HEK293 (cell line): Measurements from ENCODE around the gene EFCAB8.

Source experiments
- EGR2 ChIP-seq: fragments of 450-650 bp; formaldehyde crosslinking; IDR thresholded peaks from 2 replicates; pipeline ENCODE4 v1.5.1; 2016; ENCODE audit warnings: low read depth, missing biosample characterization, missing genetic modification characterization
- GLI2 ChIP-seq: fragments of 450-650 bp; formaldehyde crosslinking; IDR thresholded peaks from 2 replicates; pipeline ENCODE4; 2017; ENCODE audit warnings: missing biosample characterization, missing genetic modification characterization, low read depth, borderline replicate concordance
- GLIS2 ChIP-seq: fragments of 450-650 bp; formaldehyde crosslinking; IDR thresholded peaks from 2 replicates; pipeline ENCODE4 v1.5.1; 2016; ENCODE audit warnings: missing biosample characterization, missing genetic modification characterization
- INSM2 ChIP-seq: fragments of 450-650 bp; formaldehyde crosslinking; IDR thresholded peaks from 2 replicates; pipeline ENCODE4 v1.5.1; 2016; ENCODE audit warnings: missing biosample characterization, missing genetic modification characterization
- KLF1 ChIP-seq: fragments of 450-650 bp; formaldehyde crosslinking; IDR thresholded peaks from 2 replicates; pipeline ENCODE4 v1.5.1; 2016; ENCODE audit warnings: missing biosample characterization, missing genetic modification characterization
- PBX3 ChIP-seq: sonication (generic); formaldehyde crosslinking; IDR thresholded peaks from 2 replicates; pipeline ENCODE4 v1.8.1; 2022; ENCODE audit warnings: mild to moderate bottlenecking, moderate library complexity, missing genetic modification reagents
- PRDM10 ChIP-seq: fragments of 450-650 bp; formaldehyde crosslinking; IDR thresholded peaks from 2 replicates; pipeline ENCODE4 v1.5.1; 2016; ENCODE audit warnings: missing biosample characterization, missing genetic modification characterization
- PRDM4 ChIP-seq: fragments of 450-650 bp; formaldehyde crosslinking; IDR thresholded peaks from 2 replicates; pipeline ENCODE4 v1.5.1; 2017; ENCODE audit warnings: missing biosample characterization, missing genetic modification characterization
- SCRT2 ChIP-seq: fragments of 450-650 bp; formaldehyde crosslinking; IDR thresholded peaks from 2 replicates; pipeline ENCODE4 v1.5.1; 2016; ENCODE audit warnings: missing biosample characterization, missing genetic modification characterization
- SP3 ChIP-seq: fragments of 450-650 bp; formaldehyde crosslinking; IDR thresholded peaks from 2 replicates; pipeline ENCODE4 v1.5.1; 2016; ENCODE audit warnings: missing biosample characterization, missing genetic modification characterization
- SP7 ChIP-seq: fragments of 450-650 bp; formaldehyde crosslinking; IDR thresholded peaks from 2 replicates; pipeline ENCODE4 v1.5.1; 2016; ENCODE audit warnings: missing biosample characterization, missing genetic modification characterization
- WT1 ChIP-seq: fragments of 450-650 bp; formaldehyde crosslinking; IDR thresholded peaks from 2 replicates; pipeline ENCODE4 v1.5.1; 2016; ENCODE audit warnings: missing biosample characterization, missing genetic modification characterization
- ZBTB17 ChIP-seq: fragments of 450-650 bp; formaldehyde crosslinking; IDR thresholded peaks from 2 replicates; pipeline ENCODE4 v1.5.1; 2016; ENCODE audit warnings: missing biosample characterization, missing genetic modification characterization
- ZBTB20 ChIP-seq: fragments of 450-650 bp; formaldehyde crosslinking; IDR thresholded peaks from 2 replicates; pipeline ENCODE4 v1.5.1; 2016; ENCODE audit warnings: missing biosample characterization, missing genetic modification characterization
- ZBTB26 ChIP-seq: fragments of 450-650 bp; formaldehyde crosslinking; optimal IDR thresholded peaks from 2 replicates; pipeline ENCODE3; 2016; ENCODE audit warnings: missing biosample characterization, mild to moderate bottlenecking, missing genetic modification characterization
- ZNF140 ChIP-seq: fragments of 450-650 bp; formaldehyde crosslinking; IDR thresholded peaks from 2 replicates; pipeline ENCODE4 v1.5.1; 2016; ENCODE audit warnings: missing biosample characterization, missing genetic modification characterization
- ZNF148 ChIP-seq: fragments of 450-650 bp; formaldehyde crosslinking; IDR thresholded peaks from 2 replicates; pipeline ENCODE4 v1.5.0; 2017; ENCODE audit warnings: missing biosample characterization, missing genetic modification characterization, borderline replicate concordance
- ZNF175 ChIP-seq: fragments of 450-650 bp; formaldehyde crosslinking; IDR thresholded peaks from 2 replicates; pipeline ENCODE4 v1.5.1; 2016; ENCODE audit warnings: missing biosample characterization, missing genetic modification characterization
- ZNF18 ChIP-seq: fragments of 450-650 bp; formaldehyde crosslinking; IDR thresholded peaks from 2 replicates; pipeline ENCODE4 v1.5.1; 2016; ENCODE audit warnings: missing biosample characterization, missing genetic modification characterization
- ZNF2 ChIP-seq: fragments of 450-650 bp; formaldehyde crosslinking; IDR thresholded peaks from 2 replicates; pipeline ENCODE4 v1.5.1; 2016; ENCODE audit warnings: missing biosample characterization, missing genetic modification characterization
- ZNF335 ChIP-seq: fragments of 450-650 bp; formaldehyde crosslinking; conservative IDR thresholded peaks from 2 replicates; pipeline ENCODE4 v1.5.1; 2016; ENCODE audit warnings: missing biosample characterization, missing genetic modification characterization
- ZNF354C ChIP-seq: fragments of 450-650 bp; formaldehyde crosslinking; IDR thresholded peaks from 2 replicates; pipeline ENCODE4 v1.5.1; 2016; ENCODE audit warnings: missing biosample characterization, missing genetic modification characterization, low read depth, borderline replicate concordance
- ZNF561 ChIP-seq: fragments of 450-650 bp; IDR thresholded peaks from 2 replicates; pipeline ENCODE4 v1.5.1; 2018; ENCODE audit warnings: missing biosample characterization, missing genetic modification characterization, borderline replicate concordance

Gene EFCAB8

GRCh38 chr20:32819992-32820697 is 38.6 kb upstream of the EFCAB8 start (continued):
- TF ChIP-seq SP7 (peak; percentile 68), ZBTB20 (peak; percentile 17; the same call in 1 of the 2 replicates), ZBTB17 (tag by site-specific recombination) (peak; percentile 22; the same call in 1 of the 2 replicates), ZNF175 (no peak), PRDM4 (tag by site-specific recombination) (peak; percentile 72; the same call in 1 of the 2 replicates), GLI2 (tag by site-specific recombination) (no peak), ZNF561 (tag by site-specific recombination) (0 out of 2 replicates have a peak, but pooled peaks have one; percentile 41), WT1 (no peak), ZNF2 (0 out of 2 replicates have a peak, but pooled peaks have one; percentile 33), EGR2 (tag by site-specific recombination) (peak; percentile 91), PRDM10 (tag by site-specific recombination) (peak; percentile 67), ZNF140 (tag by site-specific recombination) (no peak), PBX3 (0 out of 2 replicates have a peak, but pooled peaks have one; percentile 41), INSM2 (tag by site-specific recombination) (peak; percentile 21; the same call in 1 of the 2 replicates), ZNF148 (tag by site-specific recombination) (no peak), GLIS2 (tag by site-specific recombination) (peak; percentile 95), ZNF335 (tag by site-specific recombination) (peak; percentile 90), ZNF18 (tag by site-specific recombination) (no peak; the same call in 1 of the 2 replicates), ZBTB26 (tag by site-specific recombination) (peak; percentile 74), KLF1 (tag by site-specific recombination) (peak; percentile 85), SP3 (tag by site-specific recombination) (peak; percentile 77), SCRT2 (no peak), ZNF354C (tag by site-specific recombination) (no peak)
